Activated CD8-positive, alpha-beta T cell treated with anti-CD3 and anti-CD28 coated beads for 36 hours (primary cell): ENCODE measurements around the gene CTNNA3. TPM values are rescaled to one million over a fixed set of nuclear protein-coding genes. Genes with fewer than 3 reads are reported as not detected.

Experiments used
- ATAC-seq: fragments of 200-7000 bp; cut with Tn5 transposase; one replicate; pipeline ENCODE4 v1.10.0; 2021; ENCODE audit warnings: mild to moderate bottlenecking, moderate library complexity
- CTCF ChIA-PET: fragments of 350-600 bp; sonication (Branson Sonifier 250); formaldehyde crosslinking; loops from one replicate; lab custom pipeline; 2021; ENCODE audit warnings: antibody characterized with exemption; lab: Charles Lee
- POLR2A ChIA-PET: fragments of 350-600 bp; sonication (Branson Sonifier 250); formaldehyde crosslinking; loops from one replicate; lab custom pipeline; 2021; ENCODE audit warnings: antibody characterized with exemption; lab: Charles Lee
- DNase-seq: peaks from one replicate; pipeline ENCODE4 v3.0.0-alpha.2; 2020
- H3K27ac Mint-ChIP-seq: one replicate; pipeline ENCODE4 v1.8.0; 2021; ENCODE audit warnings: mild to moderate bottlenecking, mixed read lengths
- H3K27me3 Mint-ChIP-seq: one replicate; pipeline ENCODE4 v1.8.0; 2021; ENCODE audit warnings: mixed read lengths
- H3K36me3 Mint-ChIP-seq: one replicate; pipeline ENCODE4 v1.8.0; 2021; ENCODE audit warnings: low read depth, mixed read lengths
- H3K4me1 Mint-ChIP-seq: one replicate; pipeline ENCODE4 v1.8.0; 2021; ENCODE audit warnings: low read depth, mixed read lengths
- H3K4me3 Mint-ChIP-seq: one replicate; pipeline ENCODE4 v1.8.0; 2021; ENCODE audit warnings: mild to moderate bottlenecking, moderate library complexity, mixed read lengths
- H3K9me3 Mint-ChIP-seq: one replicate; pipeline ENCODE4 v1.8.0; 2021; ENCODE audit warnings: mixed read lengths
- intact Hi-C: fragments of 100-400 bp; cut with micrococcal nuclease; formaldehyde crosslinking; loops from one replicate; pipeline ENCODE4 v1.10.0; 2022
- total RNA-seq, 2 experiments: library from RNA; stranded (reverse); gene quantifications; one replicate each; pipeline ENCODE4 v1.2.3, GENCODE V29; 2021
- TF ChIP-seq, protein P1 (sequence below): fragments of 200-600 bp; IDR thresholded peaks from one replicate; pipeline ENCODE4 v1.8.0; 2022; ENCODE audit warnings: antibody characterized with exemption, mild to moderate bottlenecking

CTNNA3 gene
- total RNA-seq, 2 experiments from 2014 or later: not detected

DNA sequence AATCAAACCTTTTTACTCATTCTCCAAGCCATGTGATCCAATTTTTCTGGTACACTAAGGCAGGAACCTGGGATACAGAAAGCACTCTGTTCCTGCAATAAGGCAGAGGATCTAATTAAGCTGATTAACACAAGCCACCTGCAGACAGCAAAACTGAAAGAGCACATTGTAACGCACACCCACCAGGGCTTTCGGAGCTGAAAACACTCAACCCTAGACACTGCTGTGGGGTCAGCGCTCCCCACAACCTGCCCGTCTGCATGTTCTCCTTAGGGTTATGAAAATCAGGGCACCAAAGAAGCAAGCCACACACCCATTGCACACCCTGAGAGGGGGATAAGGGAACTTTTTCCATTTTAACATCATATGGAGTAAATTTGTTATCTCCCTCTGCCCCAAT is 1792.4 kb downstream of the CTNNA3 start:
- no peaks in the 10 kb centered on the region for H3K4me1 Mint-ChIP-seq
- DNase-seq: no peak
- H3K36me3 Mint-ChIP-seq: no peaks in the 10 kb centered on the region
- intact Hi-C loops: no loop called here
- H3K4me3 Mint-ChIP-seq: no peak overlapping the region
- no peak for ATAC-seq
- no peaks in the 10 kb centered on the region for H3K27me3 Mint-ChIP-seq
- peaks cover 5% of the 10 kb centered on the region for H3K9me3 Mint-ChIP-seq
- ChIA-PET CTCF (no interaction called here), POLR2A (no interaction called here)
- TF ChIP-seq, protein P1, sequence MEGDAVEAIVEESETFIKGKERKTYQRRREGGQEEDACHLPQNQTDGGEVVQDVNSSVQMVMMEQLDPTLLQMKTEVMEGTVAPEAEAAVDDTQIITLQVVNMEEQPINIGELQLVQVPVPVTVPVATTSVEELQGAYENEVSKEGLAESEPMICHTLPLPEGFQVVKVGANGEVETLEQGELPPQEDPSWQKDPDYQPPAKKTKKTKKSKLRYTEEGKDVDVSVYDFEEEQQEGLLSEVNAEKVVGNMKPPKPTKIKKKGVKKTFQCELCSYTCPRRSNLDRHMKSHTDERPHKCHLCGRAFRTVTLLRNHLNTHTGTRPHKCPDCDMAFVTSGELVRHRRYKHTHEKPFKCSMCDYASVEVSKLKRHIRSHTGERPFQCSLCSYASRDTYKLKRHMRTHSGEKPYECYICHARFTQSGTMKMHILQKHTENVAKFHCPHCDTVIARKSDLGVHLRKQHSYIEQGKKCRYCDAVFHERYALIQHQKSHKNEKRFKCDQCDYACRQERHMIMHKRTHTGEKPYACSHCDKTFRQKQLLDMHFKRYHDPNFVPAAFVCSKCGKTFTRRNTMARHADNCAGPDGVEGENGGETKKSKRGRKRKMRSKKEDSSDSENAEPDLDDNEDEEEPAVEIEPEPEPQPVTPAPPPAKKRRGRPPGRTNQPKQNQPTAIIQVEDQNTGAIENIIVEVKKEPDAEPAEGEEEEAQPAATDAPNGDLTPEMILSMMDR: no peak
- H3K27ac Mint-ChIP-seq: no peak overlapping the region

DNA sequence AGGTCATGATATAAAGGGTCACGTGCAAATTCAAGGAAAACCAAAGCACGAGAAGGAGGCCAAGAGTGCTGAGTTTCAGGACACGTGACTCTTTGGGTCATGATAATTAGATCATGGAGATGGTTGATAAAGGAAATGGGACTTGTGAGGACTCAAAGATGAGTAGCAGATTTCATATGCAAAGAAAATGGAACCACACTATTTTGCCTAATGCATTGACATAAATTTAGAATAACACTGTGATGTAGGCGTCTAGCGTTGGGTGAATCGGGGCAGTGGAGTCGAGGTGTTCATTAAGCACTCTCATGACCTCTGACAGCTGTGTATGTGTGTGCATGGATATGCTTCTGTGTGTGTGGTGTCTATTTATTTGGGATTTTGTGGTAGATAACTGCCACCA is 1795.7 kb downstream of the CTNNA3 start:
- intact Hi-C loops: no loop called here
- CTCF ChIA-PET: no interaction called here

DNA sequence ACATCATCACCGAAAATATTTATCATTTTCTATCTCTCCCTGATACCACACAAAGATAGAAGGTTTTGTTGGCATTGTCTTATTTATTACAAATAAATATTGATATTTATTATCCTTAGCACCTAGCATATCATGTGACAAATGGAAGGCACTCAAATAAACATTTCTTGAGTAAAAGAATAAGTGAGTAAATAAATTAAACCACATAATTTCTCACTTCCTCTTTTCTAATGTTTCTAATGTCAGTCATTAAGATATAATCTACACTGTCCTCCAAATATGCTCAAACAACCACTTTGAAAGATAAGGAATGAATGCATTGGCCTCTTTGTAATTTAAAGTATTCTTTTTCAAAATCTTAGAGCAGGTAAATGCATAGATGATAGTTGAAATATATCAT is 1797.9 kb downstream of the CTNNA3 start:
- ChIA-PET POLR2A (no interaction called here), CTCF (no interaction called here)
- Mint-ChIP-seq H3K4me3 (no peak overlapping the region), H3K27ac (no peak overlapping the region), H3K9me3 (peaks cover 5% of the 10 kb centered on the region), H3K27me3 (no peaks in the 10 kb centered on the region), H3K4me1 (no peaks in the 10 kb centered on the region), H3K36me3 (no peaks in the 10 kb centered on the region)
- DNase-seq: no peak
- TF ChIP-seq, protein P1: no peak
- ATAC-seq: no peak
- intact Hi-C loops: no loop called here

More for the DNA sequence above, 1795.7 kb downstream of the CTNNA3 start:
- DNase-seq (no peak), ATAC-seq (no peak)
- H3K27me3 Mint-ChIP-seq: no peaks in the 10 kb centered on the region
- TF ChIP-seq, protein P1: no peak
- no peak overlapping the region for H3K27ac Mint-ChIP-seq
- H3K4me1 Mint-ChIP-seq: no peaks in the 10 kb centered on the region
- peaks cover 5% of the 10 kb centered on the region for H3K9me3 Mint-ChIP-seq
- no peak overlapping the region for H3K4me3 Mint-ChIP-seq
- no peaks in the 10 kb centered on the region for H3K36me3 Mint-ChIP-seq
- POLR2A ChIA-PET: no interaction called here

DNA sequence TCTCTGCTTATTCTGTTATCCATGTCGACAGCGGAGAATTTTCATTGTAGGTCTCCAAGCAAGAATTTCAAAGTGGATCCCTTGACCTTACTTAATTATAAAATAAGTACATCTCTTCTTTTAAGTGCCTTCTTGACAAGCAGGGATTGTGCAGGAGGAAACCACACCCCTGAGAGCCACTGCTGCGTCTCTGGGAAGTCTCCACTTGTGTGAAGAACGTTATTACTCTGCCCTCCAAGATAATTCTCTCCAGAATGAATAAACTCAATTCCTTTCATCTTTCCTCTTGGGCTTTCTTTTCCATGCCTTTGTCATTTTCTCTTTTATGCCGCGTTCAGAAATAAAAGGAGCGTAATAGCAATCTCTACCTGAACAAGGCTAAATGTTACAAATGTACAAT is 1801.0 kb downstream of the CTNNA3 start:
- Mint-ChIP-seq H3K4me1 (no peaks in the 10 kb centered on the region), H3K27ac (no peak overlapping the region), H3K4me3 (no peak overlapping the region), H3K27me3 (no peaks in the 10 kb centered on the region), H3K36me3 (no peaks in the 10 kb centered on the region), H3K9me3 (no peaks in the 10 kb centered on the region)
- ChIA-PET POLR2A (no interaction called here), CTCF (no interaction called here)
- intact Hi-C loops: no loop called here
- no peak for ATAC-seq
- TF ChIP-seq, protein P1: no peak
- no peak for DNase-seq

DNA sequence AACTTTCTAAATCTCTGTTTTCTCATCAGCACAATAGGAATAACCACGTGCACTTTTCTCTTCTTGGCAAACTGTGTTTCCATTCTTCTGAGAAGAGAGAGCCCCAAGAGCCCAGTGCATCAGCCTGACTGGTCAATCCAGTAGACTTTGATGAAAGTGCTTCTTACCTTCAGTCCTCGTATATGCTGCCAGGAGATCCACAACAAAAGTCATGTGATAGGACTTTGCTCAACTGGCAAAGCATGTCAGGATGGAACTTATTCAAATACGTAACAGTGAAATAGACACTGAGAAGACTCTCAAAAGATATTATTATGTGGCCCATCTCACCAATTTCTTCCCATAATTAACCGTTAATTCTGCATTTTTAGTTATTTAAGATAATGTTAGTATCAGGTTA is 1801.6 kb downstream of the CTNNA3 start:
- no peak overlapping the region for H3K27ac Mint-ChIP-seq
- no peaks in the 10 kb centered on the region for H3K27me3 Mint-ChIP-seq
- TF ChIP-seq, protein P1: no peak
- no peaks in the 10 kb centered on the region for H3K36me3 Mint-ChIP-seq
- ChIA-PET POLR2A (no interaction called here), CTCF (no interaction called here)
- no peaks in the 10 kb centered on the region for H3K4me1 Mint-ChIP-seq
- H3K9me3 Mint-ChIP-seq: no peaks in the 10 kb centered on the region
- no peak overlapping the region for H3K4me3 Mint-ChIP-seq
- no peak for DNase-seq
- ATAC-seq: no peak
- intact Hi-C loops: no loop called here
